ENCODE measurements around the gene FHOD3.
A peak's percentile ranks its signal among the peaks of the same experiment; 100 is the strongest.

Gene FHOD3

GRCh38 chr18:36630917-36631316 is 333.4 kb downstream of the FHOD3 start:
- no peak for DNase-seq (ENCODE audit: low spot score)

GRCh38 chr18:36633961-36634412 is 336.5 kb downstream of the FHOD3 start:
- DNase-seq (ENCODE audit: low spot score): no peak

- DNase-seq (ENCODE audit: low spot score): no peak
Measured at GRCh38 chr18:36634573-36635216, 337.2 kb downstream of the FHOD3 start.

GRCh38 chr18:36635414-36636096 is 338.0 kb downstream of the FHOD3 start:
- peak; percentile 15 for DNase-seq (ENCODE audit: low spot score)

- DNase-seq (ENCODE audit: low spot score): no peak
Measured at GRCh38 chr18:36636237-36636817, 338.8 kb downstream of the FHOD3 start.

GRCh38 chr18:36638224-36638623 is 340.7 kb downstream of the FHOD3 start:
- DNase-seq (ENCODE audit: low spot score): no peak

GRCh38 chr18:36640021-36640952 is 342.8 kb downstream of the FHOD3 start:
- no peak for DNase-seq (ENCODE audit: low spot score)

- no peak for DNase-seq (ENCODE audit: low spot score)
Measured at GRCh38 chr18:36643061-36643460, 345.5 kb downstream of the FHOD3 start.

GRCh38 chr18:36648803-36649202 is 351.3 kb downstream of the FHOD3 start:
- DNase-seq (ENCODE audit: low spot score): no peak

- DNase-seq (ENCODE audit: low spot score): no peak
Measured at GRCh38 chr18:36649205-36649604, 351.7 kb downstream of the FHOD3 start.

GRCh38 chr18:36650266-36650665 is 352.8 kb downstream of the FHOD3 start:
- DNase-seq (ENCODE audit: low spot score): no peak

- no peak for DNase-seq (ENCODE audit: low spot score)
Measured at GRCh38 chr18:36650906-36651305, 353.4 kb downstream of the FHOD3 start.

GRCh38 chr18:36652503-36652902 is 355.0 kb downstream of the FHOD3 start:
- DNase-seq (ENCODE audit: low spot score): no peak

GRCh38 chr18:36653141-36653869 is 355.8 kb downstream of the FHOD3 start:
- DNase-seq (ENCODE audit: low spot score): no peak

GRCh38 chr18:36653870-36654269 is 356.4 kb downstream of the FHOD3 start:
- DNase-seq (ENCODE audit: low spot score): no peak

- no peak for DNase-seq (ENCODE audit: low spot score)
Measured at GRCh38 chr18:36655074-36655473, 357.6 kb downstream of the FHOD3 start.

- DNase-seq (ENCODE audit: low spot score): no peak
Measured at GRCh38 chr18:36655930-36656329, 358.4 kb downstream of the FHOD3 start.

GRCh38 chr18:36658611-36659010 is 361.1 kb downstream of the FHOD3 start:
- no peak for DNase-seq (ENCODE audit: low spot score)

- no peak for DNase-seq (ENCODE audit: low spot score)
Measured at GRCh38 chr18:36660311-36660710, 362.8 kb downstream of the FHOD3 start.

GRCh38 chr18:36661999-36662398 is 364.5 kb downstream of the FHOD3 start:
- no peak for DNase-seq (ENCODE audit: low spot score)

- no peak for DNase-seq (ENCODE audit: low spot score)
Measured at GRCh38 chr18:36663312-36663711, 365.8 kb downstream of the FHOD3 start.

- no peak for DNase-seq (ENCODE audit: low spot score)
Measured at GRCh38 chr18:36665952-36666351, 368.4 kb downstream of the FHOD3 start.
